ENCODE data around the gene NAA16.
"Not testable (repeated sequence)": the region's sequence is repeated elsewhere in the genome, so short reads cannot be mapped to it uniquely, and the experiment has no call there.

NAA16 gene

GRCh38 chr13:41274881-41275280 lies 36.2 kb upstream of the NAA16 start:
- no peak for TF ChIP-seq CTCF (IDR thresholded peaks at IDR 0.05; ENCODE audit: borderline replicate concordance, control extremely low read depth, extremely low read depth, insufficient read depth, missing control alignments)
- in situ Hi-C loops (cut with MboI; ENCODE audit: low sequenced_read_pairs, unreplicated experiment): no loop called here
- DNase-seq (ENCODE audit: low spot score): no peak

- no peak for TF ChIP-seq CTCF (IDR thresholded peaks at IDR 0.05; ENCODE audit: borderline replicate concordance, control extremely low read depth, extremely low read depth, insufficient read depth, missing control alignments)
- in situ Hi-C loops (cut with MboI; ENCODE audit: low sequenced_read_pairs, unreplicated experiment): no loop called here
- no peak for DNase-seq (ENCODE audit: low spot score)
These were observed 34.2 kb upstream of the NAA16 start for GRCh38 chr13:41276824-41277223.

GRCh38 chr13:41279156-41279555 lies 31.9 kb upstream of the NAA16 start:
- in situ Hi-C loops (cut with MboI; ENCODE audit: low sequenced_read_pairs, unreplicated experiment); DNase-seq (ENCODE audit: low spot score): not testable (repeated sequence)

GRCh38 chr13:41282129-41282571 lies 28.9 kb upstream of the NAA16 start:
- in situ Hi-C loops (cut with MboI; ENCODE audit: low sequenced_read_pairs, unreplicated experiment): no loop called here
- no peak for DNase-seq (ENCODE audit: low spot score)
- no peak for TF ChIP-seq CTCF (IDR thresholded peaks at IDR 0.05; ENCODE audit: borderline replicate concordance, control extremely low read depth, extremely low read depth, insufficient read depth, missing control alignments)

- in situ Hi-C loops (cut with MboI; ENCODE audit: low sequenced_read_pairs, unreplicated experiment): no loop called here
- TF ChIP-seq CTCF (IDR thresholded peaks at IDR 0.05; ENCODE audit: borderline replicate concordance, control extremely low read depth, extremely low read depth, insufficient read depth, missing control alignments): no peak
- DNase-seq (ENCODE audit: low spot score): no peak
These were observed 26.4 kb upstream of the NAA16 start for GRCh38 chr13:41284512-41285288.

- DNase-seq (ENCODE audit: low spot score): no peak
- in situ Hi-C loops (cut with MboI; ENCODE audit: low sequenced_read_pairs, unreplicated experiment): no loop called here
- TF ChIP-seq CTCF (IDR thresholded peaks at IDR 0.05; ENCODE audit: borderline replicate concordance, control extremely low read depth, extremely low read depth, insufficient read depth, missing control alignments): no peak
These were observed 24.7 kb upstream of the NAA16 start for GRCh38 chr13:41286370-41286769.

GRCh38 chr13:41289463-41289881 lies 21.6 kb upstream of the NAA16 start:
- no peak for DNase-seq (ENCODE audit: low spot score)
- TF ChIP-seq CTCF (IDR thresholded peaks at IDR 0.05; ENCODE audit: borderline replicate concordance, control extremely low read depth, extremely low read depth, insufficient read depth, missing control alignments): no peak
- in situ Hi-C loops (cut with MboI; ENCODE audit: low sequenced_read_pairs, unreplicated experiment): no loop called here

Measured in GM13976 (cell line).